Hepatocyte (in vitro differentiated cells): ENCODE results near the gene CEACAM6.

Experiments used
- CTCF ChIP-seq: fragments of 200-600 bp; sonication (generic); IDR thresholded peaks from 2 replicates; pipeline ENCODE4 v1.5.1; 2016; ENCODE audit warnings: antibody characterized with exemption, mild to moderate bottlenecking; ENCODE audit not compliant: poor library complexity
- EZH2 ChIP-seq: fragments of 200-600 bp; sonication (generic); IDR thresholded peaks from 2 replicates; pipeline ENCODE4 v1.6.1; 2016; ENCODE audit warnings: antibody characterized with exemption, mild to moderate bottlenecking, borderline replicate concordance

- TF ChIP-seq CTCF, result no peak
- TF ChIP-seq EZH2, result no peak
Observed at GRCh38 chr19:41801792-41802211, 46.5 kb downstream of the CEACAM6 start.
